Cardiac muscle cell (in vitro differentiated cells and primary cell): Measurements from ENCODE around the gene HPS5. TPM values are rescaled to one million over a fixed set of nuclear protein-coding genes. Genes with fewer than 3 reads are reported as not detected.
"Not testable (repeated sequence)": the region's sequence is repeated elsewhere in the genome, so short reads cannot be mapped to it uniquely, and the experiment has no call there.

Source experiments
- DNase-seq, 2 donors: peaks; one replicate each; pipeline versions ENCODE4 v3.0.0 to v3.0.0-alpha.2; 2010 to 2017; ENCODE audit warnings: low read depth in 1 of 2, low spot score in 1 of 2
- H3K27ac ChIP-seq: fragments of 200-600 bp; sonication (generic); 2 replicates; pipeline ENCODE4 v1.5.1; 2016
- H3K27me3 ChIP-seq: fragments of 200-600 bp; sonication (generic); 2 replicates; pipeline ENCODE4 v1.6.0; 2016; ENCODE audit warnings: control low read depth
- H3K36me3 ChIP-seq: fragments of 200-600 bp; sonication (generic); 2 replicates; pipeline ENCODE4 v1.5.1; 2016; ENCODE audit warnings: control low read depth
- H3K4me1 ChIP-seq: fragments of 200-600 bp; sonication (generic); 2 replicates; pipeline ENCODE4 v1.8.1; 2017; ENCODE audit warnings: low read depth, mild to moderate bottlenecking, mixed run types
- H3K4me3 ChIP-seq: fragments of 200-600 bp; sonication (generic); 2 replicates; pipeline ENCODE4 v1.5.1; 2016; ENCODE audit warnings: mild to moderate bottlenecking
- H3K9me3 ChIP-seq: fragments of 200-600 bp; sonication (generic); 2 replicates; pipeline ENCODE4 v1.5.1; 2017; ENCODE audit warnings: low read depth, mild to moderate bottlenecking, control low read depth
- CTCF ChIP-seq: IDR thresholded peaks from 2 replicates; pipeline ENCODE4 v1.5.1; 2012; ENCODE audit warnings: low read depth, mild to moderate bottlenecking, low read length
- polyA plus RNA-seq: library from polyadenylated mRNA; unstranded; fragments of >200 nt; fragmentation: Nextera tagmentation; extraction: Ambion mirVana; gene quantifications from 2 replicates; pipeline ENCODE4 v1.2.1, GENCODE V29; 2016
- total RNA-seq: library from RNA; depleted of rRNA; stranded (reverse); fragments of >200 nt; gene quantifications from 2 replicates; pipeline ENCODE4 v1.2.3, GENCODE V29; 2016

The HPS5 gene
- total and polyA plus RNA-seq, 2 experiments from 2014 or later = 7.3 to 9.5 TPM

GRCh38 chr11:18271206-18271605 is 50.7 kb downstream of the HPS5 start:
- Histone ChIP-seq H3K4me1 (no peaks in the 10 kb centered on the region), H3K27ac (no peak overlapping the region), H3K27me3 (no peaks in the 10 kb centered on the region), H3K4me3 (no peak overlapping the region), H3K9me3 (no peaks in the 10 kb centered on the region), H3K36me3 (no peaks in the 10 kb centered on the region)
- no peak for TF ChIP-seq CTCF
- no peak for DNase-seq

- H3K9me3 ChIP-seq = no peaks in the 10 kb centered on the region
- H3K27me3 ChIP-seq = no peaks in the 10 kb centered on the region
- TF ChIP-seq CTCF = no peak
- H3K27ac ChIP-seq = no peak overlapping the region
- H3K4me3 ChIP-seq = no peak overlapping the region
- no peaks in the 10 kb centered on the region for H3K4me1 ChIP-seq
- no peaks in the 10 kb centered on the region for H3K36me3 ChIP-seq
- DNase-seq = no peak
Observed at GRCh38 chr11:18270102-18270501, 51.8 kb downstream of the HPS5 start.

GRCh38 chr11:18269252-18269651 is 52.7 kb downstream of the HPS5 start:
- not testable (repeated sequence) for H3K9me3 ChIP-seq, DNase-seq, H3K4me3 ChIP-seq, H3K27me3 ChIP-seq, H3K36me3 ChIP-seq, H3K27ac ChIP-seq, H3K4me1 ChIP-seq

- not testable (repeated sequence) for H3K4me1 ChIP-seq, H3K27ac ChIP-seq, H3K4me3 ChIP-seq, H3K27me3 ChIP-seq, DNase-seq, H3K36me3 ChIP-seq, H3K9me3 ChIP-seq
Observed at GRCh38 chr11:18267335-18268133, 54.4 kb downstream of the HPS5 start.

- Histone ChIP-seq H3K27ac (no peak within 1 kb of the TSS), H3K4me3 (no peak within 1 kb of the TSS), H3K27me3 (no peaks in the 10 kb centered on the region), H3K9me3 (no peaks in the 10 kb centered on the region), H3K36me3 (no peaks in the 10 kb centered on the region), H3K4me1 (no peaks in the 10 kb centered on the region)
- DNase-seq = peak in 1 of 2 donors; percentile 39
- TF ChIP-seq CTCF = no peak
Observed at GRCh38 chr11:18265949-18266348, 56.0 kb downstream of the HPS5 start, which contains the start of gene SAA1. Gene SAA1, plus strand, starts transcription at chr11:18266264. Its CDS starts 624 bp downstream, at chr11:18266888.

GRCh38 chr11:18264677-18265555 is 57.0 kb downstream of the HPS5 start:
- Histone ChIP-seq H3K27ac (no peak overlapping the region), H3K4me3 (no peak overlapping the region), H3K4me1 (no peaks in the 10 kb centered on the region), H3K36me3 (no peaks in the 10 kb centered on the region), H3K27me3 (no peaks in the 10 kb centered on the region), H3K9me3 (no peaks in the 10 kb centered on the region)
- TF ChIP-seq CTCF = no peak
- DNase-seq = no peak
